Ishikawa (cell line): ENCODE data around the gene SMPDL3B.

Source experiments
- CEBPB ChIP-seq: IDR thresholded peaks from 2 replicates; pipeline ENCODE4 v1.6.1; 2012
- CREB1 ChIP-seq: IDR thresholded peaks from 2 replicates; pipeline ENCODE4 v1.6.1; 2012; ENCODE audit warnings: low read depth
- EGR1 ChIP-seq: IDR thresholded peaks from 2 replicates; pipeline ENCODE4 v1.6.1; 2012
- EP300 ChIP-seq: IDR thresholded peaks from 2 replicates; pipeline ENCODE4 v1.6.1; 2012; ENCODE audit warnings: borderline replicate concordance
- FOXM1 ChIP-seq: IDR thresholded peaks from 2 replicates; pipeline ENCODE4 v1.6.1; 2012; ENCODE audit warnings: low read depth, borderline replicate concordance
- NFIC ChIP-seq: IDR thresholded peaks from 2 replicates; pipeline ENCODE4 v1.6.1; 2012
- RAD21 ChIP-seq: IDR thresholded peaks from 2 replicates; pipeline ENCODE4 v1.6.1; 2012; ENCODE audit warnings: low read depth
- TAF1 ChIP-seq: IDR thresholded peaks from 2 replicates; pipeline ENCODE4 v1.6.1; 2012; ENCODE audit warnings: low read depth, mild to moderate bottlenecking
- TCF12 ChIP-seq: IDR thresholded peaks from 2 replicates; pipeline ENCODE4 v1.6.1; 2012; ENCODE audit warnings: low read depth
- TEAD4 ChIP-seq: IDR thresholded peaks from 2 replicates; pipeline ENCODE4 v1.6.1; 2012
- YY1 ChIP-seq: IDR thresholded peaks from 2 replicates; pipeline ENCODE4 v1.6.1; 2012; ENCODE audit warnings: low read depth
- ZBTB7A ChIP-seq: IDR thresholded peaks from 2 replicates; pipeline ENCODE4 v1.6.1; 2012; ENCODE audit warnings: low read depth
- TF ChIP-seq, protein P1 (sequence below): IDR thresholded peaks from 2 replicates; pipeline ENCODE4 v1.6.1; 2012; ENCODE audit warnings: low read depth, mild to moderate bottlenecking
- TF ChIP-seq, protein P2 (sequence below): IDR thresholded peaks from 2 replicates; pipeline ENCODE4 v1.6.1; 2012
- TF ChIP-seq, protein P3 (sequence below): IDR thresholded peaks from 2 replicates; pipeline ENCODE4 v1.6.1; 2012

Gene SMPDL3B

DNA sequence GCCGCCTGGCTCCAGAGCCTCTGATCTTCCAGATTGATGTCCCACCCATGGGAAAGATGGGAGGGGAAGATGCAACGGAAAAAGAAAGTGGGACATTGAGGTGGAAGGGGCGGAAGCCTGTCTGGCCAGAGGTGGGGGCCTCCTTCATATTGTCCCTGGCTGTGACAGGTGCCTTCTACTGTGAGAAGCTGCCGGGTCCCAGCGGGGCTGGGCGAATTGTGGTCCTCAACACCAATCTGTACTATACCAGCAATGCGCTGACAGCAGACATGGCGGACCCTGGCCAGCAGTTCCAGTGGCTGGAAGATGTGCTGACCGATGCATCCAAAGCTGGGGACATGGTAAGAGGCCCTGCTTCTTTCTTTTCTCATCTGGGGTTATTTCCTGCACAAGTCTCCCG is 19.4 kb downstream of the SMPDL3B start:
- TF ChIP-seq RAD21 (no peak), CREB1 (no peak), TCF12 (no peak), FOXM1 (no peak), EGR1 (no peak), TEAD4 (no peak), CEBPB (no peak)
- TF ChIP-seq, protein P1, sequence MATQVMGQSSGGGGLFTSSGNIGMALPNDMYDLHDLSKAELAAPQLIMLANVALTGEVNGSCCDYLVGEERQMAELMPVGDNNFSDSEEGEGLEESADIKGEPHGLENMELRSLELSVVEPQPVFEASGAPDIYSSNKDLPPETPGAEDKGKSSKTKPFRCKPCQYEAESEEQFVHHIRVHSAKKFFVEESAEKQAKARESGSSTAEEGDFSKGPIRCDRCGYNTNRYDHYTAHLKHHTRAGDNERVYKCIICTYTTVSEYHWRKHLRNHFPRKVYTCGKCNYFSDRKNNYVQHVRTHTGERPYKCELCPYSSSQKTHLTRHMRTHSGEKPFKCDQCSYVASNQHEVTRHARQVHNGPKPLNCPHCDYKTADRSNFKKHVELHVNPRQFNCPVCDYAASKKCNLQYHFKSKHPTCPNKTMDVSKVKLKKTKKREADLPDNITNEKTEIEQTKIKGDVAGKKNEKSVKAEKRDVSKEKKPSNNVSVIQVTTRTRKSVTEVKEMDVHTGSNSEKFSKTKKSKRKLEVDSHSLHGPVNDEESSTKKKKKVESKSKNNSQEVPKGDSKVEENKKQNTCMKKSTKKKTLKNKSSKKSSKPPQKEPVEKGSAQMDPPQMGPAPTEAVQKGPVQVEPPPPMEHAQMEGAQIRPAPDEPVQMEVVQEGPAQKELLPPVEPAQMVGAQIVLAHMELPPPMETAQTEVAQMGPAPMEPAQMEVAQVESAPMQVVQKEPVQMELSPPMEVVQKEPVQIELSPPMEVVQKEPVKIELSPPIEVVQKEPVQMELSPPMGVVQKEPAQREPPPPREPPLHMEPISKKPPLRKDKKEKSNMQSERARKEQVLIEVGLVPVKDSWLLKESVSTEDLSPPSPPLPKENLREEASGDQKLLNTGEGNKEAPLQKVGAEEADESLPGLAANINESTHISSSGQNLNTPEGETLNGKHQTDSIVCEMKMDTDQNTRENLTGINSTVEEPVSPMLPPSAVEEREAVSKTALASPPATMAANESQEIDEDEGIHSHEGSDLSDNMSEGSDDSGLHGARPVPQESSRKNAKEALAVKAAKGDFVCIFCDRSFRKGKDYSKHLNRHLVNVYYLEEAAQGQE: no peak

DNA sequence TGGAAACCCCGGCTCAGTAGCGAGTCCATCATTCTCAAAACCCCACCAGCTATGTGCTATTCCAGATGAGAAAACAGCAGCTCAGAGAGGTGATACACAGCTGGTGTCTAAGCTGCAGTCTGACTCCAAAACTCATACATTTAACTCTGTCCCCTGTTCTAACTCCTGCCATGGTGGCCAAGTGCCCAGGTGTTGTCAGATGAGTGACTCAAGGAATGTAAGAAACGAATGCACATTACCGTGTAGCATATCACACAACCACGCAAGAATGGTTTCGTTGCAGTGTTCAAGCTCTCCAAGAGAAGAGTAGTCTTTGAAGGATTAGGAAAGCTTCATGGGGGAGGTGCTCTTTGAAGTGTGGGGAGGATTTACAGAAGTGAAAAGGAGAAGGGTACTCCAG is 20.3 kb downstream of the SMPDL3B start:
- TF ChIP-seq CREB1: no peak
- TF ChIP-seq TCF12: no peak
- TF ChIP-seq, protein P1: no peak
- TF ChIP-seq EP300: no peak
- TF ChIP-seq TEAD4: no peak
- no peak for TF ChIP-seq RAD21
- no peak for TF ChIP-seq FOXM1
- TF ChIP-seq CEBPB: no peak
- TF ChIP-seq, protein P2, sequence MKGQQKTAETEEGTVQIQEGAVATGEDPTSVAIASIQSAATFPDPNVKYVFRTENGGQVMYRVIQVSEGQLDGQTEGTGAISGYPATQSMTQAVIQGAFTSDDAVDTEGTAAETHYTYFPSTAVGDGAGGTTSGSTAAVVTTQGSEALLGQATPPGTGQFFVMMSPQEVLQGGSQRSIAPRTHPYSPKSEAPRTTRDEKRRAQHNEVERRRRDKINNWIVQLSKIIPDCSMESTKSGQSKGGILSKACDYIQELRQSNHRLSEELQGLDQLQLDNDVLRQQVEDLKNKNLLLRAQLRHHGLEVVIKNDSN: no peak
- TF ChIP-seq YY1: no peak
- TF ChIP-seq ZBTB7A: no peak
- no peak for TF ChIP-seq TAF1
- TF ChIP-seq, protein P3, sequence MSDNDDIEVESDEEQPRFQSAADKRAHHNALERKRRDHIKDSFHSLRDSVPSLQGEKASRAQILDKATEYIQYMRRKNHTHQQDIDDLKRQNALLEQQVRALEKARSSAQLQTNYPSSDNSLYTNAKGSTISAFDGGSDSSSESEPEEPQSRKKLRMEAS: no peak
- no peak for TF ChIP-seq NFIC

DNA sequence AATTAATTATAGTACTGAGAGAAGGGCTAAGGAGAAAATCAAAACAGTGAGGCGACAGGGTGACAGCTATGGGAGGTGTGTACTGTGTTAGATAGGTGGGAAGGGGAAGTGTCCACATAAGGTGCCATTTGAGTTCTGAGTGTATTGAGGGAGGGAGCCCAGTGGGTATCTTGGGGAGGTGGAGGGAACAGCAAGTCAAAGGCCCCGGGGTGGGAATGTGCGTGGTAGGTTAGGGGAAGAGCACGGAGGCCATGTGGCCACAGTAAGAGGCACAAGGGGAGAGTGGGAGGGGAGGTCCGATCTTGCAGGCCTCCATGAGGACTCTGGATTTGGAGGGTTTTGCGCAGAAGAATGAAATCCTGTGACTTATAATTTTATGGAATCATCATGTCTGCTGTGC is 22.0 kb downstream of the SMPDL3B start:
- TF ChIP-seq TCF12 (no peak), EGR1 (no peak), NFIC (no peak), ZBTB7A (no peak), EP300 (no peak), RAD21 (no peak), FOXM1 (no peak), YY1 (no peak), CEBPB (no peak), CREB1 (no peak), TAF1 (no peak), TEAD4 (no peak)
- TF ChIP-seq, protein P1: no peak
- TF ChIP-seq, protein P2: no peak
- TF ChIP-seq, protein P3: no peak

DNA sequence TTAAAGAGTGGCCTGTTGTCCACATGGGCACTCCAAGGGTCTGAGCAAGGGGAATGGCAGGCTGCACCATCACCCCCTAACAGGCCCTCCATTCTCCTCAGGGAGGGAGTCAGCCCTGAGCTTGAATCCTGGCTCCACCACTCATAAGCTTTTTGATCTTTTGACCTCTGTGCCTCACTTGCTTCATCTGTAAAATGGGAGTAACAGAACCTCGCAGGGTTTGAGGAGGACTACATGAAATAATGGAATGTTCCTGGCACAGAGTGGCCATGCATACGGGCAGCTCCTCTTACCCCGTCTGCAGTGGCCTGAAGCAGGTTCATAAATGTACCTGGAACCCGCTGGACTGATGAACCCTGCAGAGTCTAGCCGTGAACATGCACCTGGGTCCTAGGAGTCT is 22.9 kb downstream of the SMPDL3B start:
- no peak for TF ChIP-seq ZBTB7A
- no peak for TF ChIP-seq FOXM1
- TF ChIP-seq NFIC: no peak
- TF ChIP-seq, protein P2: no peak
- no peak for TF ChIP-seq EGR1
- no peak for TF ChIP-seq TAF1
- no peak for TF ChIP-seq RAD21
- TF ChIP-seq YY1: no peak
- TF ChIP-seq, protein P3: no peak
- TF ChIP-seq TEAD4: no peak
- TF ChIP-seq CEBPB: no peak
- TF ChIP-seq EP300: no peak
- TF ChIP-seq, protein P1: no peak
- TF ChIP-seq CREB1: no peak
- no peak for TF ChIP-seq TCF12
